Skeletal muscle tissue (tissue), 4 donors: Measurements from ENCODE around the gene NAXD. TPM values are rescaled to one million over a fixed set of nuclear protein-coding genes. Genes with fewer than 3 reads are reported as not detected.
"Not testable (repeated sequence)": the region's sequence is repeated elsewhere in the genome, so short reads cannot be mapped to it uniquely, and the experiment has no call there.

Experiments used
- H3K27ac ChIP-seq: one replicate; pipeline ENCODE4 v1.7.0; 2013; ENCODE audit warnings: mild to moderate bottlenecking, low read depth, low read length, inconsistent platforms
- H3K27me3 ChIP-seq, 3 donors: one replicate each; pipeline ENCODE4 v1.7.0; 2013; ENCODE audit warnings: low read length in 3 of 3; ENCODE audit not compliant: control insufficient read depth in 3 of 3, insufficient read depth in 3 of 3
- H3K36me3 ChIP-seq, 3 donors: one replicate each; pipeline ENCODE4 v1.7.0; 2013; ENCODE audit warnings: low read length in 3 of 3; ENCODE audit not compliant: control insufficient read depth in 3 of 3, insufficient read depth in 3 of 3
- H3K4me1 ChIP-seq, 3 donors: one replicate each; pipeline ENCODE4 v1.7.0; 2013; ENCODE audit warnings: low read length in 3 of 3, mild to moderate bottlenecking in 3 of 3; ENCODE audit not compliant: control insufficient read depth in 3 of 3, insufficient read depth in 3 of 3
- H3K4me3 ChIP-seq, 3 donors: one replicate each; pipeline ENCODE4 v1.7.0; 2013; ENCODE audit warnings: low read length in 3 of 3
- H3K9ac ChIP-seq, 3 donors: one replicate each; pipeline ENCODE4 v1.7.0; 2013; ENCODE audit warnings: low read length in 3 of 3, mild to moderate bottlenecking in 3 of 3, moderate library complexity in 2 of 3, low read depth in 1 of 3
- H3K9me3 ChIP-seq, 3 donors: one replicate each; pipeline ENCODE4 v1.7.0; 2013; ENCODE audit warnings: low read length in 3 of 3; ENCODE audit not compliant: control insufficient read depth in 3 of 3
- total RNA-seq: library from RNA; depleted of rRNA; stranded (reverse); fragments of >200 nt; gene quantifications from one replicate; pipeline ENCODE4 v1.2.3, GENCODE V29; 2014
- donor health status: Osteomylitis.

Gene NAXD
- total RNA-seq, 1 donor from 2014 or later: 13.0 TPM

GRCh38 chr13:110592665-110593064 is 22.7 kb upstream of the NAXD start:
- no peaks in the 10 kb centered on the region for H3K4me1 ChIP-seq
- H3K9me3 ChIP-seq: no peaks in the 10 kb centered on the region
- H3K36me3 ChIP-seq: no peaks in the 10 kb centered on the region
- H3K4me3 ChIP-seq: no peak overlapping the region
- H3K9ac ChIP-seq: no peak overlapping the region
- H3K27ac ChIP-seq: no peak overlapping the region
- no peaks in the 10 kb centered on the region for H3K27me3 ChIP-seq

GRCh38 chr13:110593430-110594130 is 21.8 kb upstream of the NAXD start:
- H3K27ac ChIP-seq: no peak overlapping the region
- no peaks in the 10 kb centered on the region for H3K4me1 ChIP-seq
- H3K9ac ChIP-seq: no peak overlapping the region
- no peaks in the 10 kb centered on the region for H3K27me3 ChIP-seq
- H3K4me3 ChIP-seq: no peak overlapping the region
- H3K36me3 ChIP-seq: no peaks in the 10 kb centered on the region
- H3K9me3 ChIP-seq: no peaks in the 10 kb centered on the region

DNA sequence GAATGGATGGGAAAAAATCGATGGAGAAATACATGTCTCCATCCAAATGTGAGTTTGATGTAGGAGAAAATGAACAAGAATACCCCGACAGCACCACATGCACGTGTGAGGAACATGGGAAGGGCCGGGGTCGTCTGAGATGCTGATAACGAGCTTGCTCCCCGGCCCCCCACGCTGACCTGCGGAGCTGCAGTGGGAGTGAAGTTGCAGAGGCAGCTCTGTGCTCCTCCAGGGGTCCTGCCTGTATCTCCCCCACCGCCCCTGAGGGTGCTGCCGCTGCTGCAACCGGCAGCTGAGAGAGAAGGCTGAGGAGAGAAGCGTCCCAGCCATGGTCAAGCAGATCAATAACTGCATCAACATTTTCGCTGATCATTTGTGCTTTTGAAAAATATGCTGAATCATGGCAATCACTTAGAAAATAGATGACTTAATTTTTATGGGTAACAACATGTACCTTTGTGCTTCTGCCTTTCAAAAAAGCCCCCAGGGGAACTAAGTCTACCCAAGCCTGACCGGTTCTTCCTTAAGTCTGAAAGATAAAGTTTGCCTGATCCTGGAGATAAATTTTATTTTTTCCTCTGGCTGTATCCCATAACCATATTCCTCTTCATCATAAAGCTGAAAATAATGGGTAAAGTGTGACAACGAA is 18.2 kb upstream of the NAXD start:
- no peak overlapping the region for H3K4me3 ChIP-seq

DNA sequence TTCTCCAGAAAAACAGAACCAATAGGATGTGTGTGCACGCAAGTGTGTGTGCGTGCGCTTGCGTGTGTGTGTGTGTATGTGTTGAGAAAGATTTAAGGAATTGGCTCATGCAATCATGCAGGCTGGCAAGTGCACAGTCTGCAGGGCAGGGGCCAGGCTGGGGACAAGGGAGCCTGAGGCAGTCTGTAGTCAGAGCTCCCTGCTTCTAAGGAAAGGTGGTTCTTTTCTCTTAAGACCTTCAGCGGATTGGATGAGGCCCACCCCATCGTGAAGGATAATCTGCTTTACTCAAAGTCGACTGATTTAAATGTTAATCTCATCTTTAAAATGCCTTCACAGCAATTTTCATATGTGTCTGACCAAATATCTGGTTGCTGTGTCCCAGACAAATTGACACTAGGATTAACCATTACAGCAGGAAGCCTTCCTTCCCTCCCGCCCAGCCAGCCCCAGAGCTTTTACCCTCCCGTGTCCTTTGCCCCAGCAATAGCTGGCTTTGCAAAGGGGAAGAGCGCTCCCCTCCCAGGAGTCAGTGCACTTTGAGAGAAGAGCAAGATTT is 15.0 kb upstream of the NAXD start:
- H3K9me3 ChIP-seq: no peaks in the 10 kb centered on the region
- H3K4me1 ChIP-seq: no peaks in the 10 kb centered on the region
- no peak overlapping the region for H3K9ac ChIP-seq
- peaks cover 0 to 3% (median 0%) of the 10 kb centered on the region in 3 donors for H3K27me3 ChIP-seq
- H3K4me3 ChIP-seq: no peak overlapping the region
- H3K36me3 ChIP-seq: no peaks in the 10 kb centered on the region
- no peak overlapping the region for H3K27ac ChIP-seq

More for the DNA sequence above, 18.2 kb upstream of the NAXD start:
- H3K27ac ChIP-seq: no peak overlapping the region
- no peaks in the 10 kb centered on the region for H3K36me3 ChIP-seq
- H3K4me1 ChIP-seq: no peaks in the 10 kb centered on the region
- no peaks in the 10 kb centered on the region for H3K9me3 ChIP-seq
- H3K27me3 ChIP-seq: peaks cover 0 to 2% (median 0%) of the 10 kb centered on the region in 3 donors
- no peak overlapping the region for H3K9ac ChIP-seq

- H3K36me3 ChIP-seq: no peaks in the 10 kb centered on the region
- H3K27ac ChIP-seq: no peak overlapping the region
- no peak overlapping the region for H3K4me3 ChIP-seq
- H3K9ac ChIP-seq: no peak overlapping the region
- H3K27me3 ChIP-seq: peaks cover 0 to 3% (median 0%) of the 10 kb centered on the region in 3 donors
- no peaks in the 10 kb centered on the region for H3K4me1 ChIP-seq
- H3K9me3 ChIP-seq: no peaks in the 10 kb centered on the region
Observed at GRCh38 chr13:110600980-110601379, 14.4 kb upstream of the NAXD start.

- Histone ChIP-seq H3K9me3 (no peaks in the 10 kb centered on the region), H3K36me3 (no peaks in the 10 kb centered on the region), H3K4me3 (no peak overlapping the region), H3K27ac (no peak overlapping the region), H3K27me3 (peaks cover 0 to 5% (median 2%) of the 10 kb centered on the region in 3 donors), H3K9ac (no peak overlapping the region), H3K4me1 (no peaks in the 10 kb centered on the region)
Observed at GRCh38 chr13:110605132-110605531, 10.2 kb upstream of the NAXD start.

DNA sequence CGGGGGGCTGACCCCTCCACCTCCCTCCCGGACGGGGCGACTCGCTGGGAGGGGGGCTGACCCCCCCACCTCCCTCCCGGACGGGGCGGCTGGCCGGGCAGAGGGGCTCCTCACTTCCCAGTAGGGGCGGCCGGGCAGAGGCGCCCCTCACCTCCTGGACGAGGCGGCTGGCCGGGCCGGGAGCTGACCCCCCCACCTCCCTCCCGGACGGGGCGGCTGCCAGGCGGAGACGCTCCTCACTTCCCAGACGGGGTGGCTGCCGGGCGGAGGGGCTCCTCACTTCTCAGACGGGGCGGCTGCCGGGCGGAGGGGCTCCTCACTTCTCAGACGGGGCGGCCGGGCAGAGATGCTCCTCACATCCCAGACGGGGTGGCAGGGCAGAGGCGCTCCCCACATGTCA is 9.1 kb upstream of the NAXD start:
- not testable (repeated sequence) for H3K9me3 ChIP-seq, H3K9ac ChIP-seq, H3K4me1 ChIP-seq, H3K27ac ChIP-seq, H3K36me3 ChIP-seq, H3K4me3 ChIP-seq
- peaks cover 4 to 16% (median 9%) of the 10 kb centered on the region in 3 donors for H3K27me3 ChIP-seq

GRCh38 chr13:110607675-110608224 is 7.6 kb upstream of the NAXD start:
- no peak overlapping the region for H3K27ac ChIP-seq
- peaks cover 5 to 18% (median 14%) of the 10 kb centered on the region in 3 donors for H3K27me3 ChIP-seq
- no peaks in the 10 kb centered on the region for H3K4me1 ChIP-seq
- no peaks in the 10 kb centered on the region for H3K36me3 ChIP-seq
- H3K4me3 ChIP-seq: no peak overlapping the region
- H3K9ac ChIP-seq: no peak overlapping the region
- H3K9me3 ChIP-seq: no peaks in the 10 kb centered on the region

DNA sequence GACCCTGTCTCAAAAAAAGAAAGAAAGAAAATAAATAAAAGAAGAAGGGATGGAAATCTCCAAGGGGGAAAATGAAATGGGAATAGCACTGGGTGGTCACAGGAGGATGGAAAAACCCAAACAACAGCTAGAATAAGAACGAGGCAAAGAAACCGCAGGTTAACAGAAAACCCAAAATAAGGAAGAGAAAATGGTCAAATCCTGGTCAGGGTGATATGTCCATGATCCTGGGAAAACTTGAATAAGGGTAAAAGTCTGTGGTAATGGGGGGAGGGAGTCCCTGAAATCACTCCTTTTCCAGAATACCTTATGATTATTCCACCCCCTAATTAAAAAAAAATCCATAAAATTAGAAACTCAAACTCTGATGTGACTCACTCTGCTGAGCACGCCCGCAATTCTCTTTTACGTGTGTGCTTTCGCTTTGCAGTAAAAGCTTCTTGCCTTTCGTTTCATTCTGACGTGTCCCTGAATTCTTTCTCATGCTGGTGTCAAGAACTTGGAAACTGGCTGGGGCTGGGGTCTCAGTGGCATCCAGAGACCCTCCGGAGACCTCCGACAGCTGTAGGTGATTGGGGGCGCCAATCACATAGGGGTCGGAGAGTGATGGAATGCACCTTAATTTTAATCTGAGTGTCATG is 4.3 kb upstream of the NAXD start:
- Histone ChIP-seq H3K4me3 (no peak overlapping the region), H3K36me3 (no peaks in the 10 kb centered on the region), H3K4me1 (peaks cover 4 to 11% (median 5%) of the 10 kb centered on the region in 3 donors), H3K9me3 (peaks cover 0 to 3% (median 0%) of the 10 kb centered on the region in 3 donors), H3K9ac (no peak overlapping the region), H3K27me3 (peaks cover 5 to 18% (median 14%) of the 10 kb centered on the region in 3 donors), H3K27ac (no peak overlapping the region)
